Erythroblast (primary cell): ENCODE data around the gene ZC3H18.

ENCODE experiments used
- GATA1 ChIP-seq: IDR thresholded peaks from 2 replicates; pipeline ENCODE4 v1.6.1; 2011; ENCODE audit warnings: low read depth, mild to moderate bottlenecking, control low read depth, low read length, moderate library complexity
- POLR2A ChIP-seq: IDR thresholded peaks from 2 replicates; pipeline ENCODE4 v1.6.1; 2011; ENCODE audit warnings: mild to moderate bottlenecking, low read length

DNA sequence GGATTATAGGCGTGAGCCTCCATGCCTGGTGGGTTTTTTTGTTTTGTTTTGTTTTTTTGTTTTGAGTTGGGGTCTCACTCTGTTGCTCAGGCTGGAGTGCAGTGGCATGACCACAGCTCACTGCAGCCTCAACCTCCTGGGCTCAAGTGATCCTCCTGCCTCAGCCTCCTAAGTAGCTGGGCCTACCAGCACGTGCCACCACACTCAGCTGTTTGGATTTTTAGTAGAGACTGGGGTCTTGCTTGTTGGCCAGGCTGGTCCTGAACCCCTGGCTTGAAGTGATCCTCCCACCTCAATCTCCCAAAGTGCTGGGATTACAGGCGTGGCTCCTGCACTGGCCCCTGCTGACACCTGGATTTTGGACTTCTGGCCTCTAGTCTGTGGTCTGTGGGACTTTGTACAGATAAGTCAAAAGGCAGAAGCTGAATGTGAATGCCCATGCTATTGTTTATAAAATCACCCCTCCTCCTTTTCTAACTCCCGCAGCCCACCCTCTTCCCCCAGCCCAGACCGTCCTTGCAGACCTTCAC lies 110.4 kb downstream of the ZC3H18 start:
- TF ChIP-seq POLR2A (no peak), GATA1 (no peak)
